Right ventricle myocardium superior (tissue), 1 donor: ENCODE results near the gene TTC9. TPM values are rescaled to one million over a fixed set of nuclear protein-coding genes. Genes with fewer than 3 reads are reported as not detected.

Experiments used
- ATAC-seq: fragments of 200-7000 bp; cut with Tn5 transposase; one replicate; pipeline ENCODE4 v1.9.1; 2020; ENCODE audit warnings: mild to moderate bottlenecking; ENCODE audit not compliant: poor library complexity
- DNase-seq: peaks from one replicate; pipeline ENCODE4 v3.0.0-alpha.2; 2020
- intact Hi-C: fragments of 100-400 bp; cut with DNase I; formaldehyde crosslinking; loops from one replicate; pipeline ENCODE4 v1.11.2; 2022
- total RNA-seq: library from RNA; stranded (reverse); fragmentation: NEBNext Ultra II Directional; extraction: Animal tissue kit (Norgen Biotek cat#: 25700); gene quantifications from one replicate; pipeline ENCODE4 v1.2.1, GENCODE V29; 2021
- donor health status: DM: no; HTN: yes; CAD: no; lungs with severe emphysema.

The TTC9 gene
- total RNA-seq, 1 donor from 2014 or later: 0.91 TPM

DNA sequence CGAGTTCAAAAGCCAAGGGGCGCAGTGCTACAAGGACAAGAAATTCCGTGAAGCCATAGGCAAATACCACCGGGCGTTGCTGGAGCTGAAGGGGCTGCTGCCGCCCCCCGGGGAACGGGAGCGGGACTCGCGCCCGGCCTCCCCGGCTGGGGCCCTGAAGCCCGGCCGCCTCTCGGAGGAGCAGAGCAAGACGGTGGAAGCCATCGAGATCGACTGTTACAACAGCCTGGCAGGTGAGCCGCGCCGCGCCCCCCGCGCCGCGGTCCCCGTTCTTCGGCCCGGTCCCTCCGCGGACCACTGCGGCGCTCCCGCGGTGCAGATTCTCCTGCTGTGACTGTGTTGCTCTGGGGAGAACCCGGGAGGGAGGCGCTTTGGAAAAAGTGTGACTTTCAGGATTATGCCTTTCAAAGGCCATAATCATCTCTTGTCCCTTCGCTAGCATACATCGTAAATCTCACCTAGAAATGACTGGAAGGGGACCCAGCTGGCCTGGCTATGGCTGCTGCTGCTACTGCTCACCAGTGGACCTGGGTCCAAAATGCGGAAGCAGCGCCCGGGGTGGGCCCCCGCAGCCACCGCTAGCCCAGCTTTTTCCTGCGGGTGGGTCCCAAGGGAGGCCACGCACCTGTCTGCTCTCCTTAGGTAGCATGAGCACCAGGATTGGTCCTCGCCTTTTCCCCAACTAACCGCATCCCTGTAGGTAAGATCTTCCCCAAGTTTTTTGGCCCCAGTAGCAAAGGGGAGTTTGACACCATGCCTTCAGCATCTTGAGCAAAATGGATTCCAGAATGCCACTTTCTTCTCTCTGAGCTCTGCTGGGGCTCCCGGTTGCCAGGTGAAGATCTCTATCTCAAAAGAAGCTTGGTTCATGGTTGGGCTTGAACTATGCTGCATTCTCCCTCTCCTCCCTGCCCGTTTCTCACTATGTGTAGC is 853 bp downstream of the TTC9 start:
- DNase-seq (no peak), ATAC-seq (peak; percentile 20)
- intact Hi-C loops: loop anchor here (10.0 kb wide), 1 partner anchor 62 kb away; no protein-coding TSS in a partner anchor

DNA sequence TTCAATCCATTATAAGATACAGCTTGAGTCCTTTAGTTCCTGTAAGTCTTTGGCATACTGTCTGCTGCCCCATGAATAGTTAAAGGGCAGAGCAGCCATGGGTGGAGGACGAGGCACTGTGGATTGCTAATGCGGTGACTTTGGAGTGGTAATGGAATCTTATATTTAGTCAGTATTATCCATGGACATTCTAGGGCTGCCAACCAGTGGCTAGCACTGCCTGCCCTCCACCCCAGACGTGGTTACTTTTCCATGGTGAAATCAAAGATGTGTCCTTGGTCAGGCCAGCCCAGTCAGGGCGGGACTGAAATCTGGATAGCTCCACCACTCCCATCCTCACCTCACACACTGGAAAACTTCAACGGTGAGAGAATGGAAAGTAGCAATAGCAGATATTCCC is 2.3 kb downstream of the TTC9 start:
- intact Hi-C loops: loop anchor here (10.0 kb wide), 1 partner anchor 61 kb away; no protein-coding TSS in a partner anchor
- no peak for ATAC-seq
- DNase-seq: no peak

DNA sequence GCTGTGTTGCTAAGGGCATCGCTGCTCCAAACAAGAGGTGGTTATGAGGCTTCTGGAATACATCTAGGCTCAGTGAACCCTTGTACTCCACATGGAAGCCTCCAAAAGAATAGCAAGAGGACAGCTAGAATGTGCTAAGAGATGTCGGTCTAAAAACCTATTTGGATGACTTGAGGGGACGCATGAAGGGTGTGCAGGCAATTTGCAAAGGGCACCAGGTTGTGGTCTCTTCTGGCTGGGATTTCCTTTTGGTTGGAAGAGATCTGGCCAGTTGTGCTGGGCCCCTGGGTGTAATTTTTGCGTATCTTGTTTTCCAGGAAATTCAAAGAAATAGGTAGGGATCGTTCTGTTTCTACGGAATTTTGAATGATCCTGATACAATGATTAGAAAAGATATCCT is 4.2 kb downstream of the TTC9 start:
- intact Hi-C loops: loop anchor here (10.0 kb wide), 1 partner anchor 59 kb away; no protein-coding TSS in a partner anchor

DNA sequence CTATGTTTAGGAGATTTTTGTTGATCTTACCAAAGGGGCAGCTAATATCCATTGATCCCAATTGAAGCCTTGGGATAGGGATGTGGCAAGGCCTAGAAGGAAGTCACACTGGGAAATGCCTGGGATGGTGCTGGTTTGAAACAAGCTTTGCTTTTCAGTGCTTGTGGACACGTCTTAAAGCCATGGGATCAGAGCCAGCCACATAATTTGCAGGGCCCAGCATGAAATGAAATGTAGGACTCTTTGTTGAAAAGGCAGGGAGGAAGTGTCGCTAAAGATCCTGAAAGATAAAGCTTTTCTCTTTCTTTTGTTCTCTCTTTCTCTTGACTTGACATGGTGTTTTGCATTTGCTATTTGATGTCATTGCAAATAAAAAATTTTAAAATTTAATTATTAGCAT is 5.0 kb downstream of the TTC9 start:
- DNase-seq: no peak
- intact Hi-C loops: loop anchor here (10.0 kb wide), 1 partner anchor 58 kb away; no protein-coding TSS in a partner anchor
- ATAC-seq: no peak

More for the DNA sequence above, 4.2 kb downstream of the TTC9 start:
- ATAC-seq (no peak), DNase-seq (no peak)

DNA sequence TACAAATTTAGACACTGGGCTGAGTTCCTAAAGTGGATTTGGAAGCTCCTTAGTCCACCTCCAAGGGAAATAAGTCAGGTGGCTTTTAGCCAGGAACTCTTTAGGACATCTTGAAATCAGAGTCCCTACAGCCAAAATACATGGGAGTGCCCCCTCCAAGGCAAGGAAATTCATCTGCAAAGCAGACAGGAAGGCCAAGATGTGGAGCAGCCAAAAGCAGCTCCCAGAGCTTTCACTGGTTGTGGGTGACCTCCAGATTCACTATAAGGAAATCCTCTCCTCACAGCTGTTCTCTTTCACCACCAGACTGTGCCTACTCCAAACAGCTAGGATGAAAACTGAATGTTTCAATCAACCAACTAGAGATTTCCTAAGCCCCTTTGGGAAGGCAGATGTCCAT is 6.6 kb downstream of the TTC9 start:
- DNase-seq: no peak
- intact Hi-C loops: loop anchor here (10.0 kb wide), 1 partner anchor 56 kb away; no protein-coding TSS in a partner anchor
- ATAC-seq: peak; percentile 75

DNA sequence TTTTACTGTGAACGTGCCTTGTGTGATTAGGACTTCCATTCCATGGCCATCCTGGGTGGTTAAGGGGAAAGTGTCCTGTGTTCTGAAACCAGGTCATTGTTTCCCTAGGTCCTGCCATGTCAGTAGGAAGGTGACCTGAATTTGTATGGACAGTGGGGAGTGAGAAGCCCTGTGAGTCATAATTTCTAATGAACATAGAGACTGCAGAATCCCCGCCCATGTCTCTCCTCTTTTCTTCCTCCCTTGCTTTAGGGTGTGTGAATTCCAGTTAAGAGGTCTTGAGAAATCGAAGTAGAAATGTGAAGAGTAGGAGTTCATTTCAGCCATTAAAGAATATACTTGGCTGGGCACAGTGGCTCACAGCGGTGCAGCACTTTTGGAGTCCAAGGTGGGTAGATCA is 8.1 kb downstream of the TTC9 start:
- no peak for DNase-seq
- intact Hi-C loops: loop anchor here (10.0 kb wide), 1 partner anchor 55 kb away; no protein-coding TSS in a partner anchor
- no peak for ATAC-seq

DNA sequence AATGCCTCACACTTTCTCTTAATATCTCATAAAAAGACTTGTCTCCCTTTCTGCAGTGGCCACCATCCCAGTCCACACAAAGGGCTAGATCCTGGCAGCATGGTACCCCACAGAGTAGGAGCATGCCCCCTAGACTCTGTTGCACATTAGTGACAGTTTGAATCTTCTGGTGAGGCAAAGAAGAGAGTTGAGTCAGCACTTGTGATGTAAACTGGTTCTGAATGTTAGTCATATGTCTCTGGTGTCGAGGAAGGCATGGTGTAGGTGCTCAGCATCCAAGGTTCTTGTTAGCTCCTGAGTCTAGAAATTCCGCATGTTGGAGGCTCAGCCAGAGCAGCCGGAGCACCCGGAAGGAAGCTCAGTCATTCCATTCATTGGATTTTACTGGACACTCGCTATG is 9.8 kb downstream of the TTC9 start:
- intact Hi-C loops: no loop called here
- no peak for ATAC-seq
- no peak for DNase-seq

DNA sequence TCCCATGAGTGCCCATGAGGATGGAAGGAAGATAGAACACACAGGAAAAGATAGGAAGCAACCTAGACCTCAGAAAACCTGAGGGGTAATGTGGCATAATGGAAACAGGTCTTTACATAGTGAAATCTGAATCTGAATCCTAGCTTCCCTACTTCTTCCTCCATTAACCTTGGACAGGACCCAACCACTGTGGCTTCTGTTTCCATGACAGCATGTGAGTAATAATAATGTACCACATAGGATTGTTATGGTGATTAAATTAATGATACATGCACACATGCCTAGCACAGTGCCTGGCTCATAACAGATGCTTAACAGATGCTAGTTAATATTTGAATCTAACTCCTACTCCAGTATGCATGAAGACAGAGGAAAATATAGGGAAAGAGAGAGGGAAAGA is 11.2 kb downstream of the TTC9 start:
- intact Hi-C loops: no loop called here
- ATAC-seq (no peak), DNase-seq (no peak)

DNA sequence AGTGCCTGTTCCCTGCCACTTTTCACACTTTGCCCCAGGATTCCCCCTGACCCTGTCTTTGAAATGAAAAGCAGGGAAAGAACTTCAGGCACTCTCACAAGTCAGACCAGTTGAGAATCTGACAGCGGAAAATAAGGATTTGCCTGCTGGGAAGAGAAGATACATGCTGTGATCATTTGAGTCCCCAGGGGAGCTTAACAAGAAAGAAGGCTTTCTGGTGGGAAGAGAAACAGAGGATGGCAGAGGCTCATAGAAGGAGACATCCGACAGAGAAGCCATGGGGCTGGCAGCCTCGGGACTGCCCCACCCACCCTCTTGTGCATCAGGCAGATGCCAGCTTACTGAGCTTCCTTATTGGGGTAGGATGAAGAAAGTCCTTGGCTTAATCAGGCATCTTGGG is 11.9 kb downstream of the TTC9 start:
- intact Hi-C loops: no loop called here
- no peak for DNase-seq
- ATAC-seq: no peak

DNA sequence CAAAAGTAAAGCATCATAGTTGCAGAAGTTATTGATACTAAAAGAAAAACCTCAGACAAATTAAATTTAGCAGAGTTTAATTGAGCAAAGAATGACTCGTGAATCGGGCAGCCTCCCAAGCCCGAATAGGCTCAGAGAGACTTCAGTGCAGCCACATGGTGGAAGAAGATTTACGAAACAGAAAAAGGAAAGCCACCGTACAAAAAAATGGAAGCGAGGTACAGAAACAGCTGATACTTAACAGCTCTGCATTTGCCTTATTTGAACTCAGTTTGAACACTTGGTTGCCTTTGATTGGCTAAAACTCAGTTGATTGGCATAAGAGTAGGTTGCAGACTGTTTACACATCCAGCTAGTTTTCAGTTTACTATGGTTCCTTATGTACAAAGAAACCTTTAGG is 12.9 kb downstream of the TTC9 start:
- no peak for ATAC-seq
- intact Hi-C loops: no loop called here
- no peak for DNase-seq

DNA sequence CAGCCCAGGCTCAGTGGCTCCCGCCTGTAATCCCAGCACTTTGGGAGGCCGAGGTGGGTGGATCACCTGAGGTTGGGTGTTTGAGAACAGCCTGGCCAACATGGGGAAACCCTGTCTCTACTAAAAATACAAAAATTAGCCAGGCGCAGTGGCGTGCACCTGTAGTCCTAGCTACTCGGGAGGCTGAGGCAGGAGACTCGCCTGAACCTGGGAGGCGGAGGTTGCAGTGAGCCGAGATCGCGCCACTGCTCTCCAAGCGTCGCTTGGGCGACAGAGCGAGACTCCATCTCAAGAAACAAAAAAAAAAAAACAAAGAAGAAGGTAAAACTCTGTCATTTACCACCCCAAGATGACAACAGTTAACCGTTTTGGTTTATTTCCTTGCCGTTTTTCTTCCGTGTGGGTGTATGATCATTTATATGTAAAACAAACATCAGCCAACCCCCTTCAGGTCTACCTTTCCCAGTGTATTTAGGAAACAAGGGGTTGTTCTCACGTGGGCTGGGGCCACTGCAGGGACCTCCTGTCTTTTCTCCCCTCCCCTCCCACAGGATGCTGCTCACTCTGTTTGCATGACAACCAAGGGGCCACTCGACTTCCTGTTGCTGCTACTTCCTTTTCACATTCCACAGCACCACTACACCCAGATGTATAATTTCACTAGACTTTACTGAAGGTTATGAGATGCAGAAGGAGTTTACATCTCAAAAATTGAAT is 13.6 kb downstream of the TTC9 start:
- ATAC-seq (no peak), DNase-seq (no peak)
- intact Hi-C loops: no loop called here

DNA sequence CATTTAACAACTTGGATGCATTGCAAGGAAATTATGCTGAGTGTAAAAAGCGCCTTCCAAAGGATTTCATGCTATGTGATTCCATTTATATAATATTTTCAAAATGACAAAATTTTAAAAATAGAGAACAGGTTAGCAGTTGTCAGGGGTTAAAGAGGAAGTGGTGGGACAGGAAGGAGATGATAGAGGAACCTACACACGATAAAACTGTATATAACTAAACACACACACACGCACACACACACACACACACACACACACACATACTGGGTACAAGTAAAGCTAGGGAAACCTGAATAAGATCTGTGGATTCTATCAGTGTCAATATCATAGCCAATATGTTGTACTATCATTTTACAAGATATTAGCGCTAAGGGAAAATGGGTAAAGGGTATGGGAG is 17.2 kb downstream of the TTC9 start:
- ATAC-seq: no peak
- intact Hi-C loops: no loop called here
- DNase-seq: no peak

DNA sequence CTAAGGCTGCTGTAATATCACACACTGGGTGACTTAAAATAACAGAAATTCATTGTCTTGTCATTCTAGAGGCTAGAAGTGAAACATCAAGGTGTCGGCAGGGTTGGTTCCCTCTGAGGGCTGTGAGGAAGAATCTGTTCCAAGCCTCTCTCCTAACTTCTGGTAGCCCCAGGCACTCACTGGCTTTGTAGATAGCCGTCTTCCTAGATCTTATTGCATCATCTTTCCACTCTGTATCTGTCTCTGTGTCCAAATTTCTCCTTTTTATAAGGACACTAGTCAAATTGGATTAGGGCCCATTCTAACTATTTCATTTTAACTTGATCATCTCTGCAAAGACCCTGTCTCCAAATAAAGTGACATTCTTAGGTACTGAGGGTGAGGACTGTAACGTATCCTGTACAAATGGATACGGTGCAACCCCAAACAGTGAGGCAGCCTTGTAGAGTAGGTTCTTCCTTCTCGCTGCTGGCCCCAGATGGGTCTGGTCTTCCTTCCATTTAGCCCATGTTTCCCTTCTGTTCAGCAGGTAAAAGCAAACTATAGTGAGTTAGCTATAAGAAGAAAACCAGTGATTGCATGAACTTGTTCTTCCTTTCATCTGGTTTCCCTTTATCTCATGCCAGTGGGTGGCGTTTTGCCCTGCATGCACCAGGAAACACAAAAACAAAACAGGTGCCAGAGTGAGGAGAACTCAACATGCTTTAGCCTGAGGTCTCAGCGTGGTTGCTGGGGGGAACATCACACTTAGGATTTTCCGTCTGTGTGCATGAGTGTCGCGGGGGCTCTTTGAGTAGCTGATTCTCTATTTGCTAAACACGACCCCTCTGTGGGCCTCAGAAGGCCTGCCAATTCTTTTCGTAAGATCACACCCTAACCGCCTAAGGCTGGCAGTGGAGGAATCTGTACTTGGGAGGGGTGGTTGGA is 19.5 kb downstream of the TTC9 start:
- DNase-seq: no peak
- intact Hi-C loops: no loop called here
- no peak for ATAC-seq

DNA sequence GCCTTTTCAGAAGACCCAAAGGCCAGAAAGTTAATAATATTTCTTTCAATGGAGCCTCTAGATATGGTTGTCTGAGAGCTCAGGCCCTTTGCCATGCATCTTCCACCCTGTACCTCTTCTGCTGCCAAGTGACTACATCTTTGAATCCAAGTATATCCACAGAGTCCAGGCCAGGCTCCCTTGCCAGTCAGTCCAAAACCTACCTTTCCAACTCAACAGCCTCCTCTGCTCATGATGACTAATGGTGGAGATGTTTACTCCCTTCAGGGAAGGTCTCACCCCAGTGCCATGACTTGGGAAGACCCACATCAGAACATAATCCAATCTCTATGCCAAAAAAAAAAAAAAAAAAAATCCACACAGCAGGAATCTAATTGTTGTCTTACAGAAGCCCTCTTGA is 20.4 kb downstream of the TTC9 start:
- no peak for ATAC-seq

DNA sequence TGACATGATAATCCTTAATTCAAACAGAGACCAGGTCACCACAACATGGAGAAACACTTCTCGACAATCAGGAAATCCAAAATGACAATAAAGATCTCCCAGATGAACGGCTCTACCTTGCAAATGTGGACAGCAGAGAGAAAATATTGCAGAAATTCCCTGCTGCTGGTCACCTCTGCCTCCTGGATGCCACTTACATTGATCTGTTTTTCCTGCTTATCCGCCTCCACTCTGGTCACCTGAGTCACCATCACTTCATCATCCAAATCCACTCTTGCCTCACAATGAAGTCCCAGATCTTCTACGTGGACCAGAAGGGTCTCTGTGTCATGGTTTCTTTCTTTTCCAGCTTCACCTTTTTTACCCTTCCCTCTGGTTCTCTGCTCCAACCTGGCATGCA is 21.1 kb downstream of the TTC9 start:
- ATAC-seq: no peak

More for the DNA sequence above, 20.4 kb downstream of the TTC9 start:
- no peak for DNase-seq
- intact Hi-C loops: no loop called here

DNA sequence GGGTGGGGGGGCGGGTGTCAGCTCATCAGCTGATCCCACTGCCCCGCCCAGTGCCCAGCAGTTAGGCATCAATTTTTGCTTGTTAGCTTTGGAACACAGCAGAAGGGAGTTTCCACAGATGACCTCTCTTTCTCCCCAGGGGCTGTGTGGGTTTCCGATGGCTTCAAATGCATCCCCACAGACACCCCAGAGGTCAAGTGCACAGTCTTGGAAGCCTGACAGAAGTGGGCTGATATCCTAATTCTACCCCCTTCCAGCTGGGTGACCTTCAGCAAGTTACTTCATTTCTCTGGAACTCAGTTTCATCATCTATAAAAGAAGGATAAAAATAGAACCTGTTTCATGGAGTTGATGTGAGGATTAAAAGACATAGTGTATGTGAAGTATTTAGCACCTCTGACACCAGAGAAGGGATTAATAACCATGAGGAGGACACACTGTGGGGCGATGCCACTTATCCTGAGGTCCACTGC is 22.0 kb downstream of the TTC9 start:
- ATAC-seq (peak; percentile 63), DNase-seq (no peak)
- intact Hi-C loops: no loop called here

More for the DNA sequence above, 21.1 kb downstream of the TTC9 start:
- intact Hi-C loops: no loop called here
- DNase-seq: no peak

DNA sequence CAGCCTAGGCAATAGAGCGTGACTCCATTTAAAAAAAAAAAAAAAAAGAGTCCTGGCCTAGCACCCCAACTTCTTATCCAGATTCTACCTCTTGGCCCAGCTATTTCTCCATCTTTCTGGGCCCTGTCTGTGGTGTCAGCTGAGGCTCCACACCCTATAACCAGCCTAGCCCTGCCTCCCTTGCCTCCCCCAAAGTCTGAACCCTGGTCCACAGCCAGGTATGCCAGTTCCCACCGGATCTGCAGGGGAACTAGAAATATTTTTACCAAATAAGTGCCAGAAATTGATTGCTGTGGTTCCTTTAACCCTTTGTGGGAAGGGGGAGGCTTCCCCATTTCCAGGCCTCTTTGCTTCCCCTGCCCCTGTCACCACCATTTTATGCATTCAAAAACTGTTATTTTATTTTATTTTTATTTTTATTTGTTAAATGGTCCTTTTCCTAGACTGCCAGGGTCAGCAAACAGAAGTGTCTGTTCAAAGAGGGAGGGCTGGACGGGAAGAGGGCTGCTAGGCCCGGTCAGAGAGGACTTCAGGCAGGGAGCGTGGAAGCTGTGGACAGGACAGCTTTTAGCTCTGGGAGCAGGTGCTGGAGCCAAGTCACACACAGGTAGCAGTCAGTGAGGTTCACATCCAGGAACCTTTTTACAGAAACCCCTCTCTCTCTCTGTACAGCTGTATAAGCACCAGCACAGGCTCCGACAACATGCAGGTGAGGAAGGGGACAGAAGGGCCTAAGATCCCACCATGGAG is 23.2 kb downstream of the TTC9 start:
- intact Hi-C loops: no loop called here
- DNase-seq (no peak), ATAC-seq (no peak)
